Mesenchymal stem cell (in vitro differentiated cells and primary cell): Measurements from ENCODE around the gene ENGASE.

Experiments used
- DNase-seq: peaks from one replicate; pipeline ENCODE4 v3.0.0-alpha.2; 2013
- H2AFZ ChIP-seq: one replicate; pipeline ENCODE4 v1.6.1; 2013; ENCODE audit warnings: low read depth, mild to moderate bottlenecking, control low read depth, inconsistent platforms, low read length, moderate library complexity
- H2AK5ac ChIP-seq: 2 replicates; pipeline ENCODE4 v1.6.1; 2013; ENCODE audit warnings: low read length, moderate library complexity, mild to moderate bottlenecking, inconsistent platforms; ENCODE audit not compliant: severe bottlenecking
- H2BK120ac ChIP-seq: one replicate; pipeline ENCODE4 v1.6.1; 2013; ENCODE audit warnings: low read depth, mild to moderate bottlenecking, inconsistent platforms, low read length, moderate library complexity
- H2BK12ac ChIP-seq, 2 experiments: one replicate each; pipeline ENCODE4 v1.6.1; 2013; ENCODE audit warnings: inconsistent platforms in 2 of 2, low read length in 2 of 2, mild to moderate bottlenecking in 2 of 2, moderate library complexity in 2 of 2, control low read depth in 1 of 2
- H2BK15ac ChIP-seq: one replicate; pipeline ENCODE4 v1.6.1; 2013; ENCODE audit warnings: mild to moderate bottlenecking, low read depth, inconsistent platforms; ENCODE audit not compliant: poor library complexity, severe bottlenecking
- H2BK5ac ChIP-seq: 2 replicates; pipeline ENCODE4 v1.6.1; 2013; ENCODE audit warnings: low read depth, mild to moderate bottlenecking, low read length, control low read depth, inconsistent platforms; ENCODE audit not compliant: poor library complexity, severe bottlenecking
- H3K14ac ChIP-seq, 2 experiments: one replicate each; pipeline ENCODE4 v1.6.1; 2013; ENCODE audit warnings: inconsistent platforms in 2 of 2, low read length in 2 of 2, control low read depth in 1 of 2, mild to moderate bottlenecking in 1 of 2, moderate library complexity in 1 of 2
- H3K18ac ChIP-seq, 2 experiments: one replicate each; pipeline ENCODE4 v1.6.1; 2013; ENCODE audit warnings: inconsistent platforms in 2 of 2, low read length in 2 of 2, control low read depth in 1 of 2, low read depth in 1 of 2, mild to moderate bottlenecking in 1 of 2
- H3K23ac ChIP-seq, 2 experiments: one replicate each; pipeline ENCODE4 v1.6.1; 2013; ENCODE audit warnings: inconsistent platforms in 2 of 2, low read length in 2 of 2, mild to moderate bottlenecking in 2 of 2, moderate library complexity in 2 of 2, control low read depth in 1 of 2
- H3K27ac ChIP-seq: 2 replicates; pipeline ENCODE4 v1.5.1; 2013; ENCODE audit warnings: mild to moderate bottlenecking, moderate library complexity, low read length, control low read depth, inconsistent platforms; ENCODE audit not compliant: poor library complexity, severe bottlenecking
- H3K27me3 ChIP-seq, 2 experiments: 2 replicates each; pipeline versions ENCODE4 v1.6.1 to v1.7.0; 2013; ENCODE audit warnings: low read length in 2 of 2, mild to moderate bottlenecking in 2 of 2, moderate library complexity in 2 of 2, control low read depth in 1 of 2, inconsistent platforms in 1 of 2; ENCODE audit not compliant: control insufficient read depth in 1 of 2, insufficient read depth in 1 of 2
- H3K36me3 ChIP-seq, 2 experiments: 2 replicates each; pipeline versions ENCODE4 v1.6.1 to v1.7.0; 2013; ENCODE audit warnings: low read length in 2 of 2, control low read depth in 1 of 2, inconsistent platforms in 1 of 2, low read depth in 1 of 2, mild to moderate bottlenecking in 1 of 2; ENCODE audit not compliant: insufficient read depth in 2 of 2, control insufficient read depth in 1 of 2
- H3K4ac ChIP-seq, 2 experiments: one replicate each; pipeline ENCODE4 v1.6.1; 2013; ENCODE audit warnings: inconsistent platforms in 2 of 2, low read length in 2 of 2, mild to moderate bottlenecking in 2 of 2, moderate library complexity in 2 of 2, control low read depth in 1 of 2, low read depth in 1 of 2
- H3K4me1 ChIP-seq: 2 replicates; pipeline ENCODE4 v1.6.1; 2013; ENCODE audit warnings: low read depth, low read length, control low read depth; ENCODE audit not compliant: control insufficient read depth, insufficient read depth
- H3K4me2 ChIP-seq: 2 replicates; pipeline ENCODE4 v1.6.1; 2013; ENCODE audit warnings: low read length, mild to moderate bottlenecking, inconsistent platforms; ENCODE audit not compliant: poor library complexity, severe bottlenecking
- H3K4me3 ChIP-seq, 2 experiments: 2 replicates each; pipeline versions ENCODE4 v1.5.1 to v1.7.0; 2013; ENCODE audit warnings: low read length in 2 of 2, mild to moderate bottlenecking in 2 of 2, control low read depth in 1 of 2, low read depth in 1 of 2; ENCODE audit not compliant: insufficient read depth in 1 of 2
- H3K79me1 ChIP-seq: replicated peaks from 2 replicates; pipeline ENCODE4 v1.6.1; 2013; ENCODE audit warnings: mild to moderate bottlenecking, control low read depth, low read length, inconsistent platforms; ENCODE audit not compliant: poor library complexity, severe bottlenecking
- H3K9ac ChIP-seq: 2 replicates; pipeline ENCODE4 v1.7.0; 2013; ENCODE audit warnings: mild to moderate bottlenecking, low read length, moderate library complexity
- H3K9me3 ChIP-seq: 2 replicates; pipeline ENCODE4 v1.7.0; 2013; ENCODE audit warnings: mild to moderate bottlenecking, low read length; ENCODE audit not compliant: control insufficient read depth
- H4K8ac ChIP-seq: one replicate; pipeline ENCODE4 v1.6.1; 2013; ENCODE audit warnings: inconsistent platforms, mild to moderate bottlenecking, low read length, moderate library complexity
- H4K91ac ChIP-seq: one replicate; pipeline ENCODE4 v1.6.1; 2013; ENCODE audit warnings: mild to moderate bottlenecking, low read length, inconsistent platforms
- WGBS: methylation state at CpG from one replicate; pipeline ENCODE4 v1.1.7; 2013; ENCODE audit warnings: mixed read lengths; 5-methylcytosine and 5-hydroxymethylcytosine counted together

Gene ENGASE

DNA sequence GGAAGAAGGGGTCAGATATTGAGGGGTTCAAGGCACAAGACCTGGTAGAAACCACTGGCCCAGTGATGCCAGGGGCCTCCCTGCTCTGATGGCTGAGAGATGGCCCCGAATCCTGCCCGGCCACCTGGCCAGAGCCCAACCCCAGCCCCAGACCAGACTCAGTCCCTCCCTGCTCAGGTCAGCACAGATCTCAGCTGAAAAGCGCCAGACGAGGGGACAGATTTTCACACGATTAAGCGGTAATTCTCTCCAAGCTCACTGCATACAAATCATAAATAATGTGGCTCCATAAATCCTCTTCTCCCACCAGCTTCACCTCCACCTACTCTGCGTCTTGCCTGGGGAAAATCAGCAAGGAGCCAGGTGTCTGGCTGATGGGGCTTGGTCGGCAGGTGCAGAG, 57.1 kb downstream of the ENGASE start:
- Histone ChIP-seq H3K14ac (no peak overlapping the region), H3K4me3 (no peak overlapping the region)

DNA sequence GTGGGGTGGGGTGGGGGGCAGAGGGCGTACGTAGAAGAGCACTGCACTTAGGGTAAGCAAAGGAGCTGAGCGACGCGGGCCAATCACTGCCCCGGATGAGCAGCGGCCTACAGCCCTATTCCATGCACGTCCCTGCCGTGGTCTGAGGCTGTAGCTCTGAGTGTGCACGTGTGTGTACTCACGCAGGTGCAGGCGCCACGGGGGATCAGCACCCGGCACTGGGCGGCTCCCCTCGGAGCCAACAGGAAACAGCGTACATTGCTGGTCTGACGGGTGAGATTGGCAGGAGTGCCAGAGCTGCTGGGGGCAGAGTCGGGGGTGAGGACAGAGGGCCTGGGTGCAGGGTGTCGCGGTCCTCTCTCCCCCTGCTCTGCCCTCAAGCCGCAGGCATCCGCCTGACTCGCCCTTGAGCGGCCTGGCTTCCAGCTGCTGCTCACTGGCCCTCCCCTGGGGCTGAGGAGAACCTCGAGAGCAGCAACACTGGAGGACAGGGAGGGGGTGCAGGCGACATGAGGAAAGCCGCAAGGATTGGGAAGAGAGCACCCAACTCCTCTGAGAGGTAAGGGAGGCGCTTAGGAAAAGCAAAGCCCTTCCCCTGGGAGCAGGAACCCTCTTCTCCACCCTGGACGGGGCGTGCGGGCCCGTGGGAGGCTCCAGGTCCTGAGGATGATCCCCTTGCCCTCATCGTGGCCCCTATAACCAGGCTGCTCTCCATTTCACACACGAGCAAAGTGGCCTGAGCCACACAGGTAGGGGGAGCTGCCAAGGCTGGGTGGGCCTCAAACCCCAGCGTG, 57.8 kb downstream of the ENGASE start:
- H3K4me2 ChIP-seq, result no peak overlapping the region
- no peak overlapping the region for H2BK120ac ChIP-seq
- no peak overlapping the region for H3K27ac ChIP-seq
- H3K23ac ChIP-seq, result no peak overlapping the region
- no peak overlapping the region for H3K4me3 ChIP-seq
- H3K14ac ChIP-seq, result no peak overlapping the region
- H4K8ac ChIP-seq, result no peak overlapping the region
- H2AFZ ChIP-seq, result no peak overlapping the region
- no peaks in the 10 kb centered on the region for H3K79me1 ChIP-seq
- WGBS, result 86% methylated on average over 34 of the region's 36 CpGs
- H2BK12ac ChIP-seq, result no peak overlapping the region
- no peak overlapping the region for H3K18ac ChIP-seq
- no peak overlapping the region for H2AK5ac ChIP-seq
- no peaks in the 10 kb centered on the region for H3K4me1 ChIP-seq
- H2BK5ac ChIP-seq, result no peak overlapping the region
- H2BK15ac ChIP-seq, result no peak overlapping the region
- peaks cover 0 to 88% of the 10 kb centered on the region in 2 experiments for H3K27me3 ChIP-seq
- no peak for DNase-seq
- no peaks in the 10 kb centered on the region for H3K36me3 ChIP-seq
- no peak overlapping the region for H4K91ac ChIP-seq
- no peaks in the 10 kb centered on the region for H3K9me3 ChIP-seq
- H3K9ac ChIP-seq, result no peak overlapping the region
- no peak overlapping the region for H3K4ac ChIP-seq

More for the DNA sequence above, 57.1 kb downstream of the ENGASE start:
- Histone ChIP-seq H2AFZ (no peak overlapping the region), H4K8ac (no peak overlapping the region), H2BK15ac (no peak overlapping the region), H3K9ac (no peak overlapping the region), H3K27ac (no peak overlapping the region), H3K9me3 (no peaks in the 10 kb centered on the region), H2AK5ac (no peak overlapping the region), H3K27me3 (peaks cover 3 to 88% of the 10 kb centered on the region in 2 experiments), H3K36me3 (no peaks in the 10 kb centered on the region), H2BK120ac (no peak overlapping the region), H3K4ac (no peak overlapping the region), H3K4me2 (no peak overlapping the region), H3K23ac (no peak overlapping the region), H2BK5ac (no peak overlapping the region), H3K79me1 (no peaks in the 10 kb centered on the region), H2BK12ac (no peak overlapping the region), H4K91ac (no peak overlapping the region), H3K18ac (no peak overlapping the region), H3K4me1 (no peaks in the 10 kb centered on the region)
- DNase-seq, result no peak
- 85% methylated on average over 8 of the region's 8 CpGs for WGBS

DNA sequence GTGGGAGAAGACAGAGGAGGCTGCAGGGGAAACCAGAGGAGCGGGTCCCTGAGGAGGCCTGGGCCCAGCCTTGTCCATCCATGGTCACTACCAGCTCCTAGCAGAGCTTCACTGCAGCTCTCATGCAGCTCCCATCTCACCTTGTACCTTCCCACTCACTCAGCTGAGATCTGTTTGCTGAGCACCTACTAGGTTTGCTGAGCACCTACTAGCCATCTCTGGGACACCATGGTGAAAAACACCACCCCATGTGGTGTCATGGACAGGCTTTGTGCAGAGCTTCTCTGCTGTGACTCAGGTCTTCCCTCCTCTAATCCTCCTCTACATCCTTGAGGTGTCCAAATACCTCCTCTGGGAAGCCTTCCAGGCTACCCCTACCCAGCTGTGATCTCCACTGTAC, 58.6 kb downstream of the ENGASE start:
- Histone ChIP-seq H3K14ac (no peak overlapping the region), H3K4me1 (no peaks in the 10 kb centered on the region), H2BK120ac (no peak overlapping the region), H3K9ac (no peak overlapping the region), H2BK12ac (no peak overlapping the region), H3K27me3 (peaks cover 0 to 87% of the 10 kb centered on the region in 2 experiments), H2AK5ac (no peak overlapping the region), H3K4ac (no peak overlapping the region), H3K36me3 (no peaks in the 10 kb centered on the region), H3K79me1 (no peaks in the 10 kb centered on the region), H3K23ac (no peak overlapping the region), H3K27ac (no peak overlapping the region), H2BK5ac (no peak overlapping the region), H4K8ac (no peak overlapping the region), H3K18ac (no peak overlapping the region), H2BK15ac (no peak overlapping the region), H3K4me3 (no peak overlapping the region), H2AFZ (no peak overlapping the region), H4K91ac (no peak overlapping the region), H3K9me3 (no peaks in the 10 kb centered on the region), H3K4me2 (no peak overlapping the region)
- WGBS, result 85% methylated on average over 1 of the region's 1 CpG
- no peak for DNase-seq

DNA sequence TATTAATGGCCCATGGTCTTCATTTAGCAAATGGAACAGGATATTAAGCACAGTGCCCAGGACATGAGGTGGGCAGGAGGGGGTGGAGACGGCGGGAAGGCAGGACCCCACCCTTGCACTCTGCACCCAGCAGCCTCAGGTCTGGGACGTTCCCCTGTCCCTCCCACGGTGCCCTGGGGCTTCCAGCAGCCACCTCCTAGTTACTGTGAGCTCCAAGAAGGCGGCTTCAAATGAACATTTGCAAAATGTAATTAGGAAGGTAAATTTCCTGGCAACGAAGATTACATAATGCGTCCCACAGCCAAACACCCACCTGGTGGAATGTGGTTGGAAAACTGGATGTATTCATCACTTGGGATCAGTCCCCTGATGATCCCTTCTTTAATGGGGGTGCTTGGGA, 59.4 kb downstream of the ENGASE start:
- no peaks in the 10 kb centered on the region for H3K79me1 ChIP-seq
- no peak overlapping the region for H3K4ac ChIP-seq
- peaks cover 0 to 89% of the 10 kb centered on the region in 2 experiments for H3K27me3 ChIP-seq
- no peaks in the 10 kb centered on the region for H3K36me3 ChIP-seq
- H3K4me3 ChIP-seq, result no peak overlapping the region
- no peaks in the 10 kb centered on the region for H3K9me3 ChIP-seq
- no peak overlapping the region for H2BK5ac ChIP-seq
- no peak overlapping the region for H3K9ac ChIP-seq
- no peak overlapping the region for H3K4me2 ChIP-seq
- H3K18ac ChIP-seq, result no peak overlapping the region
- DNase-seq, result no peak
- H3K4me1 ChIP-seq, result no peaks in the 10 kb centered on the region
- H2BK120ac ChIP-seq, result no peak overlapping the region
- H2BK15ac ChIP-seq, result no peak overlapping the region
- H2BK12ac ChIP-seq, result no peak overlapping the region
- H2AK5ac ChIP-seq, result no peak overlapping the region
- no peak overlapping the region for H4K8ac ChIP-seq
- H2AFZ ChIP-seq, result no peak overlapping the region
- H3K27ac ChIP-seq, result no peak overlapping the region
- 77% methylated on average over 7 of the region's 7 CpGs for WGBS
- H3K14ac ChIP-seq, result no peak overlapping the region
- H3K23ac ChIP-seq, result no peak overlapping the region
- no peak overlapping the region for H4K91ac ChIP-seq
